ENCODE data around the gene USH1C. TPM values are rescaled to one million over a fixed set of nuclear protein-coding genes. Genes with fewer than 3 reads are reported as not detected.

The USH1C gene
- polyA plus RNA-seq, 3 donors: not detected

DNA sequence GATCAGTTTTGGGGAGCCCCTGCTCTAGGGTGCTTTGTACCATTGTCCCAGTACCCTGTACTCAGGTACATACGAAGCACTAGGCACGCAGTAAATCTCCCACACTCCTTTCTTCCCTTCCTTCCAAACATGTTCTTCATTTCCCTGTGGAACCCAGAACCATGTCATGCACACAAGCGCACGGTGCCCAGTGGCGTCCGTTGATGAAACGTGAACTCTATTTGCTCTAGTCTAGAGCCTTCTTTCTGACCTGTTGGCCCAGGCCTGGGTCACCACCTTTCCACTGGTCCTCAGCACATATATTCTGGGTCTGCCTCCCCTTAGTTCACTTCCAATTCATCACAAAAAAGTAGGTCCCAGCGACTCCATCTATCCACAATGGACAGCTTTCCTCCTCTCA is 7.0 kb downstream of the USH1C start:
- no peaks in the 10 kb centered on the region for H3K79me2 ChIP-seq (ENCODE audit: insufficient read depth, low read length)
- no peaks in the 10 kb centered on the region for H3K9me3 Mint-ChIP-seq
- no peak overlapping the region for H3K9ac ChIP-seq (ENCODE audit: insufficient read depth, low read length, poor library complexity, severe bottlenecking)
- H3K27me3 ChIP-seq (ENCODE audit: control insufficient read depth in 2 of 2, insufficient read depth in 2 of 2, low read length in 2 of 2): no peaks in the 10 kb centered on the region
- H3K4me1 Mint-ChIP-seq: no peaks in the 10 kb centered on the region
- no peaks in the 10 kb centered on the region for H3K9me3 ChIP-seq (replicated peaks in 1 of 2; ENCODE audit: control insufficient read depth in 1 of 2, insufficient read depth in 1 of 2, low read length in 2 of 2)
- intact Hi-C loops (cut with micrococcal nuclease): no loop called here
- DNase-seq: no peak
- no peak overlapping the region for H3K4me3 Mint-ChIP-seq
- no peak overlapping the region for H3K27ac ChIP-seq (ENCODE audit: low read depth in 1 of 2, low read length in 2 of 2)
- H3K4me2 ChIP-seq (replicated peaks; ENCODE audit: extremely low read depth, low read length, poor library complexity, severe bottlenecking): no peak overlapping the region
- H3K36me3 ChIP-seq (replicated peaks in 1 of 2; ENCODE audit: control insufficient read depth in 1 of 2, insufficient read depth in 2 of 2, low read length in 2 of 2): no peaks in the 10 kb centered on the region
- no peak overlapping the region for H3K4me3 ChIP-seq (replicated peaks in 1 of 3; ENCODE audit: low read depth in 2 of 3, low read length in 3 of 3)
- H3K36me3 Mint-ChIP-seq: no peaks in the 10 kb centered on the region
- no peak overlapping the region for H2AFZ ChIP-seq (ENCODE audit: insufficient read depth, low read depth, low read length, poor library complexity, severe bottlenecking)
- H3K4me1 ChIP-seq (ENCODE audit: control insufficient read depth in 1 of 2, insufficient read depth in 2 of 2, low read length in 2 of 2): no peaks in the 10 kb centered on the region
- peak overlapping the region in 1 of 7 donors; percentile 42 for H3K27ac Mint-ChIP-seq
- H3K27me3 Mint-ChIP-seq (ENCODE audit: low read depth in 3 of 3): peaks cover 6 to 9% (median 9%) of the 10 kb centered on the region in 3 donors
- no peaks in the 10 kb centered on the region for H4K20me1 ChIP-seq (ENCODE audit: insufficient read depth, low read length)
- TF ChIP-seq, protein P1, sequence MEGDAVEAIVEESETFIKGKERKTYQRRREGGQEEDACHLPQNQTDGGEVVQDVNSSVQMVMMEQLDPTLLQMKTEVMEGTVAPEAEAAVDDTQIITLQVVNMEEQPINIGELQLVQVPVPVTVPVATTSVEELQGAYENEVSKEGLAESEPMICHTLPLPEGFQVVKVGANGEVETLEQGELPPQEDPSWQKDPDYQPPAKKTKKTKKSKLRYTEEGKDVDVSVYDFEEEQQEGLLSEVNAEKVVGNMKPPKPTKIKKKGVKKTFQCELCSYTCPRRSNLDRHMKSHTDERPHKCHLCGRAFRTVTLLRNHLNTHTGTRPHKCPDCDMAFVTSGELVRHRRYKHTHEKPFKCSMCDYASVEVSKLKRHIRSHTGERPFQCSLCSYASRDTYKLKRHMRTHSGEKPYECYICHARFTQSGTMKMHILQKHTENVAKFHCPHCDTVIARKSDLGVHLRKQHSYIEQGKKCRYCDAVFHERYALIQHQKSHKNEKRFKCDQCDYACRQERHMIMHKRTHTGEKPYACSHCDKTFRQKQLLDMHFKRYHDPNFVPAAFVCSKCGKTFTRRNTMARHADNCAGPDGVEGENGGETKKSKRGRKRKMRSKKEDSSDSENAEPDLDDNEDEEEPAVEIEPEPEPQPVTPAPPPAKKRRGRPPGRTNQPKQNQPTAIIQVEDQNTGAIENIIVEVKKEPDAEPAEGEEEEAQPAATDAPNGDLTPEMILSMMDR (IDR thresholded peaks at IDR 0.05): no peak
- WGBS (ENCODE audit: insufficient coverage): 92% methylated on average over 8 of the region's 8 CpGs

DNA sequence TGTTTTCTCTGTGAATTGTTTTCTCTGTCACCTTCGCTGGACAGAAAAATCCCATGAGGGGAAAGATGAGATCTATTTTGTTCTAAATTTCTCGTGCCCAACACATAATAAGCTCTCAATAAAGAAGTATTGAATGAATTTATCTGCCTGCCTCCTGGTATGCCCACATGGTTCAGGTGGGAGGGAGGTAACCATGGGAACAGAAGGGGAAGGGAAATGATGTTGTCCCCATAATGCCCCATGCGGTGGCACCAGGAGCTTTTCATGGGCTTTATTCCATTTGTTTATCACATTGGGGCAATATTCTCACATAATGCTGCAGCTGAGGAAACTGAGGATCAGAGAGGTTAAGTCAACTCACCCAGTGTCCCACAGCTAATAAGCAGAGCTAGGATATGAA is 8.7 kb downstream of the USH1C start:
- Histone ChIP-seq H3K27ac (ENCODE audit: low read depth in 1 of 2, low read length in 2 of 2) (no peak overlapping the region), H4K20me1 (ENCODE audit: insufficient read depth, low read length) (no peaks in the 10 kb centered on the region), H3K79me2 (ENCODE audit: insufficient read depth, low read length) (no peaks in the 10 kb centered on the region), H3K27me3 (ENCODE audit: control insufficient read depth in 2 of 2, insufficient read depth in 2 of 2, low read length in 2 of 2) (no peaks in the 10 kb centered on the region), H3K9ac (ENCODE audit: insufficient read depth, low read length, poor library complexity, severe bottlenecking) (no peak overlapping the region), H2AFZ (ENCODE audit: insufficient read depth, low read depth, low read length, poor library complexity, severe bottlenecking) (no peak overlapping the region), H3K4me3 (replicated peaks in 1 of 3; ENCODE audit: low read depth in 2 of 3, low read length in 3 of 3) (no peak overlapping the region), H3K36me3 (replicated peaks in 1 of 2; ENCODE audit: control insufficient read depth in 1 of 2, insufficient read depth in 2 of 2, low read length in 2 of 2) (no peaks in the 10 kb centered on the region), H3K4me2 (replicated peaks; ENCODE audit: extremely low read depth, low read length, poor library complexity, severe bottlenecking) (no peak overlapping the region), H3K4me1 (ENCODE audit: control insufficient read depth in 1 of 2, insufficient read depth in 2 of 2, low read length in 2 of 2) (no peaks in the 10 kb centered on the region), H3K9me3 (replicated peaks in 1 of 2; ENCODE audit: control insufficient read depth in 1 of 2, insufficient read depth in 1 of 2, low read length in 2 of 2) (no peaks in the 10 kb centered on the region)
- no peaks in the 10 kb centered on the region for H3K9me3 Mint-ChIP-seq
- TF ChIP-seq, protein P1 (IDR thresholded peaks at IDR 0.05): no peak
- intact Hi-C loops (cut with micrococcal nuclease): no loop called here
- no peak for DNase-seq
- H3K27me3 Mint-ChIP-seq (ENCODE audit: low read depth in 3 of 3): peaks cover 2 to 9% (median 3%) of the 10 kb centered on the region in 3 donors
- 80% methylated on average over 1 of the region's 3 CpGs for WGBS (ENCODE audit: insufficient coverage)
- peak overlapping the region in 1 of 7 donors; percentile 71 for H3K27ac Mint-ChIP-seq
- no peak overlapping the region for H3K4me3 Mint-ChIP-seq
- no peaks in the 10 kb centered on the region for H3K36me3 Mint-ChIP-seq
- H3K4me1 Mint-ChIP-seq: no peaks in the 10 kb centered on the region

All from CD14-positive monocyte (primary cell).